Erythroblast (primary cell): Measurements from ENCODE around the gene ZNF423.

ENCODE experiments used
- DNase-seq, 2 experiments: peaks; one replicate each; lab custom pipeline; 2025; lab: John Stamatoyannopoulos, UW
- GATA1 ChIP-seq: IDR thresholded peaks from 2 replicates; pipeline ENCODE4 v1.6.1; 2011; ENCODE audit warnings: low read depth, mild to moderate bottlenecking, control low read depth, low read length, moderate library complexity
- POLR2A ChIP-seq: IDR thresholded peaks from 2 replicates; pipeline ENCODE4 v1.6.1; 2011; ENCODE audit warnings: mild to moderate bottlenecking, low read length

Gene ZNF423

GRCh38 chr16:49859125-49859811, 3.4 kb upstream of the ZNF423 start:
- no peak for DNase-seq
- TF ChIP-seq POLR2A (no peak), GATA1 (no peak)

GRCh38 chr16:49858200-49859124, 2.5 kb upstream of the ZNF423 start:
- no peak for TF ChIP-seq GATA1
- DNase-seq = no peak

- TF ChIP-seq GATA1 (no peak), POLR2A (no peak)
- DNase-seq = peak; percentile 60 to 77
Measured at GRCh38 chr16:49857423-49858181, 1.7 kb upstream of the ZNF423 start.

GRCh38 chr16:49856672-49857330, 889 bp upstream of the ZNF423 start:
- peak; percentile 40 to 45 for DNase-seq
- TF ChIP-seq POLR2A (no peak), GATA1 (no peak)

GRCh38 chr16:49855280-49855821, 561 bp downstream of the ZNF423 start:
- DNase-seq = peak; percentile 34 to 36
- no peak for TF ChIP-seq POLR2A
- no peak for TF ChIP-seq GATA1

GRCh38 chr16:49854796-49855203, 1.1 kb downstream of the ZNF423 start:
- TF ChIP-seq GATA1 (no peak), POLR2A (no peak)
- DNase-seq = no peak

GRCh38 chr16:49854188-49854795, 1.6 kb downstream of the ZNF423 start:
- DNase-seq = no peak
- TF ChIP-seq POLR2A (no peak), GATA1 (no peak)

GRCh38 chr16:49852279-49852678, 3.6 kb downstream of the ZNF423 start:
- TF ChIP-seq GATA1 = no peak
- no peak for TF ChIP-seq POLR2A
- DNase-seq = no peak

GRCh38 chr16:49851468-49851787, 4.5 kb downstream of the ZNF423 start:
- no peak for TF ChIP-seq POLR2A
- TF ChIP-seq GATA1 = no peak
- DNase-seq = no peak

- no peak for DNase-seq
- TF ChIP-seq POLR2A (no peak), GATA1 (no peak)
Measured at GRCh38 chr16:49850558-49851467, 5.1 kb downstream of the ZNF423 start.

GRCh38 chr16:49849754-49850108, 6.2 kb downstream of the ZNF423 start:
- no peak for DNase-seq
- TF ChIP-seq GATA1 (no peak), POLR2A (no peak)

GRCh38 chr16:49849037-49849753, 6.7 kb downstream of the ZNF423 start:
- DNase-seq = no peak
- TF ChIP-seq POLR2A = no peak
- TF ChIP-seq GATA1 = no peak

- no peak for DNase-seq
- TF ChIP-seq POLR2A (no peak), GATA1 (no peak)
Measured at GRCh38 chr16:49848530-49848929, 7.4 kb downstream of the ZNF423 start.
